Inflammatory macrophage treated with lipopolysaccharide for 1 hour (primary cell): ENCODE measurements around the gene LAMTOR2.

Experiments used
- DNase-seq, 2 donors: peaks; one replicate each; pipeline ENCODE4 v3.0.0-alpha.2; 2020 to 2022

The LAMTOR2 gene

GRCh38 chr1:156076609-156077429, 22.2 kb downstream of the LAMTOR2 start:
- no peak for DNase-seq

- DNase-seq = no peak
Observed at GRCh38 chr1:156077430-156077760, 22.8 kb downstream of the LAMTOR2 start.

GRCh38 chr1:156078728-156079127, 24.1 kb downstream of the LAMTOR2 start:
- DNase-seq = no peak

DNA sequence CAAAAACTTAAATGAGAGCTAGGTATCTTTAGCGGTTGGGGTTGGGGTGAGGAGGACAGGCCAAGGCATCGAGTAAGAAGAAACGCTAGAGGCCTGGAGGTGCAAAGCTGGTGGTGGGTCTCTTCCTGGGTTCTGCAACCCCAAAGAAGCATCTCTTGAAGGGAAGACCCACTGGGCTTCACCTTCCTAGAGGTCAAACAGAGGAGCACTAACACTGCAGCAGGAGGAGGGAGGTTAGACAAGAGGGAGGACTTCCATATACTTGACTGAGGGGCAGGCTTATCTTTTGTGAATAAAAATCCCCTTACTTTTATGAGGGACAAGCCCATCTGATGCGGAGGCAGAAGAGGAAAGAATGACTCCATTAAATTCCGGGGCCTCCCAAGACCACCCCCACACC, 25.2 kb downstream of the LAMTOR2 start:
- DNase-seq = no peak

DNA sequence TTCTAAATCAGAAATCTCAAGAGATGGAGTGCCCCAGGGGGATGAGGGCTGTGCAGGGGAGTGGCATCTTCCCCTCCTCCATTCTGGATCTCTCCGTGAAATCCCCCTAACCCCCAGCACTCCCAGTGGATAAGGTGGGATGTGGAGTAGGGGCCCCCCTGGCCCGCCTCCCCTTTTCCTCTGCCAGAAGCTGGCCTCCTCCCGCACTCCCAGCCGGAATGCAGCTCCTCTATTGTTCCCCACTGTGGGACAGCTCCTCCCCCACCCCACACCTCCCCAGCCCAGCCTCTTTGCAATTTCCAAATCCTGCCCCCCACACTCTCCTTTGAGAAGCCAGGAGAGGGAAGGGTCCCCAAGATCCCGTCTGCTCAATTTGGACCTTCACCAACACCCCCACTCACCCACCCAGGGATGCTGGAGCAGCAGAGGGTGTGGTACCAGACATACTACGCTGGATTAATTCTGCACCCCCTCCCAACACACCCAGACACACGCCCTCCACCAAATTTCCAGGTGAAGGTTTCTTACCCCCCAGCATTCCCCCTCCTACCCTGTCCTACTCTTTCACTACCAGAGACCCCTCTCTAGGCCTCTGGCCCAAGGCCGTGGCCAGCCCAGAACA, 25.8 kb downstream of the LAMTOR2 start:
- DNase-seq = no peak

- no peak for DNase-seq
Observed at GRCh38 chr1:156080863-156081179, 26.2 kb downstream of the LAMTOR2 start.

GRCh38 chr1:156081180-156081916, 26.8 kb downstream of the LAMTOR2 start:
- DNase-seq = no peak

DNA sequence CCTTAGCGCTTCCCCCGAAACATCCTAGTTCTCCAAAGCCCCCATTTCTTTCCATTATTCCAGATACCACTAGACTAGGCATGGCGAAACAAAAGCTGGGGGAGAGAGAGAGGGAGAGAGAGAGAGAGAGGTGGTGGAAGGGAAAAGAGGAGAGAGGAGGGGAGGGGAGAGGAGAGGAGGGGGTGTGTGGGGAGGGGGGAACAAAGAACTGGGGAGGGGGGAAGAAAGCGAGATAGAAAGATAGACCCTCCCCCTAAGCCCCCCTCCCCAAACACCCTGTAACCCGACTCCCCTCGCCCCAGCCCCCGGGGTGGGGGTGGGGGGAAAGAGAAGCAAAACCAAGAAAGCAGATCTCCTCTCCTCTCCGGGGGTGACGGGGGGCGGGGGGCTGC, 27.3 kb downstream of the LAMTOR2 start:
- DNase-seq = no peak

DNA sequence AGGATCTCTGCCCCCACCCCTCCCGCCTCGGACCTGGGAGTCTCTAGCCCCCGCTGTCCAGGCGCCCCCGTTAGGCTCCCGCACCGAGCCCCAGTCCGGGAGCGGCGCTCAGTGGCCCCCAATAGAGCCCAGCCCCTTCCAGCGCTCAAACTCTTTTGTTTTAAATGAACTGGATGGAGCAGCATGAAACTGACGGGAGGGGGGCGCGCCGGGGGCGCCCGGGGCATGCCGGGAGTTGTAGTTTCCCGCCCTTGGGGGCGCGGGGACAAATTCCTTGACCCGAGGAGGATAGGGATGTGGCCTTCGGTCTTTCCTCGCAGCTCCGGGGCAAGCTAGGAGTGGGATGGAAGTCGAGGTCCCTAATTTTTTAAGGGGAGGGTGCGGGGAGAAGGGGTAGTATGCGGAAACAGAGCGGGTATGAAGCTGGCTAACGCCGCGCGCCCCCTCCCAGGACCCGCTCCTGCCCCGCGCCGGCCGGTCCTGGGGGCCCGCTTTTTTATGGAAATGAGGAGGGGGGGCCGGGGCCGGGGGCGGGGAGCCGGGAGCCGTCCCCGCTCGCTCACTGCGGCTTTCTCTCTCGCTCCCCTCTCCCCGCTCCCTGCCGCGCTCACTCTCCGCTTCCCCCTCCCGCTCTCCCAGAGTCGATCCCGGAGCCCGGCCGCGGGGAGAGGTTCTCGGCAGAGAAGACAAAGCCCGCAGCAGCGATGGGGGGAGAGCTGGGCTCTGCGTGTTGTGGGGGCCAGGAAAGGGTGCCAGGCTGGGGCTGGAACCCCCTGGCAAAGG, 27.9 kb downstream of the LAMTOR2 start, which contains the start of gene MEX3A:
Gene MEX3A (minus strand): TSS at position 157 of the 783 bp plus-strand sequence. CDS start 467 bp downstream, outside the sequence.
- peak in 1 of 2 donors; percentile 66 for DNase-seq

GRCh38 chr1:156083800-156084790, 29.5 kb downstream of the LAMTOR2 start:
- DNase-seq = peak in 1 of 2 donors; percentile 37

DNA sequence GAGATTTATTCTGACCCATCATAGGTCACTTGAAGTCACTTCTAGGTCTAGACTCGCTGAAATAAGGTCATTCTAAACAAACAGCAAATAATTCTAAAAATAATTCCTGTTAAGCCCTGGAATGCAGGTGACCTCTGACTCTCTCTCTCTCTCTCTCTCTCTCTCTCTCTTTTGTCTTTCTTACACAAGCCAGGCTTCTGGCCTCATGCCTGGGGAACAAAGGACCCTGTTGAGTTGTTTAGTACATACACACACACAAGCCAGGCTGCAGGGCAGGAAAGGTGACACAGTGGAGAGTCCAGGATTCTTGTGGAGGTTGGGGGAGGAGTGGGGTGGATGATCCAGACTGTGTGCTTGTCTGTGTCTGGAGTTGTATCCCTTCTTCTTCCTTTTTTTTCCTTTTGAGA, 31.7 kb downstream of the LAMTOR2 start:
- no peak for DNase-seq

GRCh38 chr1:156089704-156090103, 35.1 kb downstream of the LAMTOR2 start:
- DNase-seq = no peak

DNA sequence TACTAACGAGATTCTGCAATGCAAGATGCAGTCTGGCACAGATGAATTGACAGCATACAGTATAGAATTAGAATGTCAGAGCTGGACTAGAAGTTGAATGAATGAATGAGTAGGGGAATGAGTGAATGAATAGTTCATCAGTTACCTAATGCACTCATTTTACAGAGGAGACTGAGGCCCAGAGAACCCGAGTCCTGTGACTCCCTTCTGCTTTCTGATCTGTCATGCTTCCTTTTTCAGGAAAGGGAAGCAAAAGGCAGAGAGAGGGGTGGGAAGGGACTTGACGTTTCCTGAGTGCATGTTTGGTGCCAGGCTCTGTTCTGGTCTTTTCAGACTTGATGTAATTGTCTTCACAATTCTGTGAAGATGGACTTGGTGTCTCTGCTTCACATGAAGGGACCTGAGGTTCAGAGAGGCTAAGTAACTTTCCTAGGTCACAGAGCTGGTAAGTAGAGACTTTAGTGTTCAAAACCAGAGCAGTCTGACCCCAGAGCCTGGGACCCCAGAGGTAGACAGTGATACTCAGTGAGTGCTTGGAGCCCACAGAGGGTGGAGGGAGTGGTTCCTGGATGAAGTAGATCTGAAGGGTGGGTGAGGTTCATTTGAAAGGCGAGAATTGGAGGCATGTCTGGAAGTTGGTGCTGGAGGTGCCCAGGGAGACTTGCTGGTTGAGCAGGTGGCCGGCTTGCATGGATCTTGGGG, 35.7 kb downstream of the LAMTOR2 start:
- DNase-seq = peak; percentile 84 to 88

GRCh38 chr1:156090840-156091188, 36.2 kb downstream of the LAMTOR2 start:
- DNase-seq = peak; percentile 55 to 85

DNA sequence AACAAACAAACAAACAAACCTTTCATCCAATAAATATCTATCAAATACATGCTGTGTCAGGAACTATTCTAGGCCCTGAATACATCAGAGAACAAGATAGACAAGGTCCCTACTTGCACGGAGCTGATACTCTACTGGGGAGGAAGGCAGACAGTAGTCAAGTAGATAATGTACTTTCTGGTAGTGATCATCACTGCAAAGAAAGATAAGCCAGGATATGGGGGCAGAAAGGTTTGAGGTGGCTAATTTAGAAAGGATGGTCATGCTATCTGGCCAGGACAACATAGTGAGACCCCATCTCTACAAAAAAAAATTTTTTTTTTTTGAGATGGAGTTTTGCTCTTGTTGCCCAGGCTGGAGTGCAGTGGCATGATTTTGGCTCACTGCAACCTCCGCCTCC, 37.0 kb downstream of the LAMTOR2 start:
- no peak for DNase-seq

DNA sequence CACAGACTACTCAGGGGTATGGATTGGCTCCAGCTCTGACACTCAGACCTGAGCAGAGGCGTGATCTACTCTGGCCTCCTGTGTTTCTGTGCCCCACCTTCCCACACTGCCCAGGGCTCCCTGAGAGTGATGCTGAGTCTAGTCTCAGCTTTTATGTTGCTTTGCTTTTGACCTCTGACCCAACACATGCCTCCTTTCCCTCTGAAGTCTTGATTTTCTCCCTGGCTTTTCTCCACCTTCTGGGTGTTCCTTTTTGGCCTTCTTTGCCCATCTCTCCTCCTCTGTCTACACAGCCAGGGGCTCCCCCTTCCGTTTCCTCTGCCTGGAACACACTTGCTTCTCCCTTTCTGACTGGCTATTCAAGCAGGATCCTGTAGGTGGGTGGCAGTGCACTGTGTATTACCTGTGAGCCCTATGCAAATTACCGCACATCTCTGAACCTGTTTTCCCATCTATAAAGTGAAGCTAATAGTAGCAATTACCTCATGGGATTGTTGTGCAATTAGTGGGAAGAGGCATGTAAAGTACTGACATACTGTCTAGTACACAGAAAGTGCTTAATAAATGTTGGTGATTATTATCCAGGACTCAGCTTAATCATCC, 41.4 kb downstream of the LAMTOR2 start:
- no peak for DNase-seq

- peak; percentile 70 to 88 for DNase-seq
Observed at GRCh38 chr1:156096640-156097391, 42.2 kb downstream of the LAMTOR2 start.

DNA sequence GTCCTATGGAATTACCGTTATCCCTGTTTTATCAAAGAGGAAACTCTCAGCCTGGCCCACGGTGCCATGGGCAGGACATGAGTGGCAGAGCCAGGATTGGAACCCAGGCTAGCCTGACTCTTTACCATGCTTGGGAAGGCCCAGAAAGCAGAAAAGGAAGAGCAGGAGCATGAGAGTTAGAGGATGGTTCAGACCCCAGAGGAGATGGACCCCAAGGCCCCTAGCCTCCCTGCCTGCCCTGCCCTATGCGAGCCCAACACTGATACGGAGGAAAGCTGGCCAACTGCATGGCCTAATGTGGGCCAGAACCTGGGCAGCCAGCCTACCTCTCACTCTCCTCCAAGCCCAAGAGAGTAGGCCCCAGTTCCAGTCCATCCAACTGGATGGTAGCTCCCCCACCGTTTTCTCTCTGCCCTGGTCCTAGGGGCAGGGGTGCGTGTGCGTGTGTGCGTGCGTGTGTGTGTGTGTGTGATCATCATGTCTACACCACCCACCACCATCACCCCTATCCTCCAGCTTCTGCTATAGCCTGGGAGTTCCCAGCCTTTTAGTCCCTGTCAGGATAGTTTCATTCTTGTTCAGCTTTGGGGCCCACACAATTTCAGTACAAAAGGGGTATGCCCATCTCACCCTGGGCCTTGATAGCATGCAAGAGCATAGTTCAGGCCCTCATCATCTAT, 43.1 kb downstream of the LAMTOR2 start:
- DNase-seq = peak in 1 of 2 donors; percentile 71

DNA sequence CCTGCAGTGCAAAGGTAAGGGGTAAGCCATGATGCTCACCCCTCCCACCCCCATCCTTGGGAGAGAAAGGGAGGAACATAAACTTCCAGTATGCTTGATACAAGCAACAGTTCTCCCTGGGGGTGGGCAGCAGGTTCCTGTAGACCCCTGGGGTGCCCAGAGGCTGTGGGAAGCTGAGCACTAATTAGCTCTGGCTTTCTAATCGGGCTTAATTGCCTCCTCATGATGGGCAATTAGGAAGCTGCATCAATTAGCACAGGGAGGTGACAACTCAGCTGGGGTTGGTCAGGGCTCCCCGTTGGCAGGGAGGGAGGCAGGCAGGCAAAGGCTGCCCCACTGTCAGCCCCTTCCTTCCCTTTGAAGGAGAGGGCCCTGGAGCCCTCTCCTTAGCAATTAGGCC, 44.2 kb downstream of the LAMTOR2 start:
- no peak for DNase-seq
